Measurements from ENCODE around the gene ACVR2A.

Gene ACVR2A

GRCh38 chr2:147937744-147938349 lies 93.0 kb downstream of the ACVR2A start:
- ChIA-PET CTCF (interaction anchor here (0.7 to 2.9 kb wide), 11 partner anchors 10 to 1635 kb away, joined by 3 to 21 read pairs (median 4); no protein-coding TSS in a partner anchor), POLR2A (no interaction called here)
- no peak for DNase-seq (ENCODE audit: low read depth, low spot score)
- TF ChIP-seq CTCF (IDR thresholded peaks at IDR 0.05; ENCODE audit: insufficient read depth, low read length, missing control alignments), result peak; percentile 67
- H3K4me3 ChIP-seq (ENCODE audit: low read depth, low read length), result no peak overlapping the region

DNA sequence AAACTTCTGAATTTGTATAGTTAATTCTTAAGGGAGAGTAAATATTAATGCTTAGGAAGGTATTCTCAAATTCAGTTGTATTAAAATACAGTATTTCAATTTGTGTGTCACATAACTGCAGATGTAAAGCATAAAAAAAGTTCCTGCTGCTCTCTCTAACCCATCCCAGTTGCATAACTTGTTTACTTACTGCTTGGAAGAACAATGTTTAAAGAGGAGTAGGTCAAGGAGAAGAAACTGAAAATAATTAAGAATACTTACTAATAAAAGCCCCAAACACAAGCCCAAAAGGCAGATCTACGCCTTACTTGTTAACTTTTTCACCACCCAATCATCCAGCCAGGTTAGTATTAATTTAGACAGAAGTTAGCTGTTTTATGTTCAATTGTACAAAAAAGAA lies 94.5 kb downstream of the ACVR2A start:
- ChIA-PET CTCF (interaction anchor here (2.9 kb wide), 1 partner anchor 570 kb away, joined by 11 read pairs; no protein-coding TSS in a partner anchor), POLR2A (no interaction called here)
- no peak for TF ChIP-seq CTCF (IDR thresholded peaks at IDR 0.05; ENCODE audit: insufficient read depth, low read length, missing control alignments)
- no peak for DNase-seq (ENCODE audit: low read depth, low spot score)
- H3K4me3 ChIP-seq (ENCODE audit: low read depth, low read length), result no peak overlapping the region

GRCh38 chr2:147945660-147946059 lies 100.8 kb downstream of the ACVR2A start:
- no peak for DNase-seq (ENCODE audit: low read depth, low spot score)

DNA sequence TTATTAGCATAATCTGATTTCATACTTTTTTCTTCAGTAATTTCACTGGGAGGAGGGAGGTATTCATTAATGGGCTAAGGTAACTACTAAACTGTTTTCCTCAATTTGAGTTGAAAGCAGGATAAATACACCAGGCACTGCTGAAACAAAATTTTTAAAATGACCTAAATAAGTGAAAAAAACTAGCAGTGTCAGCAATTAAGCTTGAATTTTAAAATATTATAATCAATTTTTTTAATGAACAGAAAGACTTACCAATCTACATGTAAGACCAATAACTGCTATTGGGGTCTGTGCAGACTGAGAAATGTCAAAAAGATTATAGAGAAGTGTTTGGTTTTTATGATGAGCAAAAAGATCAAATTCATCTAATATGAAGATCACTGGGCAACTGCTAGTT lies 107.3 kb downstream of the ACVR2A start:
- TF ChIP-seq CTCF (IDR thresholded peaks at IDR 0.05; ENCODE audit: insufficient read depth, low read length, missing control alignments), result no peak
- no peak for DNase-seq (ENCODE audit: low read depth, low spot score)
- CTCF ChIA-PET, result no interaction called here
- no peak overlapping the region for H3K4me3 ChIP-seq (ENCODE audit: low read depth, low read length)
- POLR2A ChIA-PET, result no interaction called here

More at GRCh38 chr2:147945660-147946059, 100.8 kb downstream of the ACVR2A start:
- H3K4me3 ChIP-seq (ENCODE audit: low read depth, low read length), result no peak overlapping the region
- POLR2A ChIA-PET, result no interaction called here
- TF ChIP-seq CTCF (IDR thresholded peaks at IDR 0.05; ENCODE audit: insufficient read depth, low read length, missing control alignments), result no peak
- CTCF ChIA-PET, result interaction anchor here (1.0 to 1.8 kb wide), 3 partner anchors 9 to 1045 kb away, joined by 3 to 6 read pairs (median 5); no protein-coding TSS in a partner anchor

DNA sequence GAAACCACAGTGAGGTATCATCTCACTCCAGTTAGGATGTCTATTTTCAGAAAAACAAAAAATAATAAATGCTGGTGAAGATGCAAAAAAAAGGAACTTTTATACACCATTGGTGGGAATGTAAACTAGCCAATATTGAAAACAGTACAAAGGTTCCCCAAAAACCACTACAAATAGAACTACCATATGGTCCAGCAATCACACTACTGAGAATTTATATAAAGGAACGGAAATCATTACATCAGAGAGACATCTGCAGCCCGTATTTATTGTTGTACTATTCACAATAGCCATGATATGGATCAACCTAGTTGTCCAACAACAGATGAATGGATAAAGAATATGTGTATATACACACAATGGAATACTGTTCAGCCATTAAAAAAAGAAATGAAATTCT lies 123.7 kb downstream of the ACVR2A start:
- no peak overlapping the region for H3K4me3 ChIP-seq (ENCODE audit: low read depth, low read length)
- DNase-seq (ENCODE audit: low read depth, low spot score), result no peak
- CTCF ChIA-PET, result no interaction called here
- no peak for TF ChIP-seq CTCF (IDR thresholded peaks at IDR 0.05; ENCODE audit: insufficient read depth, low read length, missing control alignments)
- POLR2A ChIA-PET, result no interaction called here

DNA sequence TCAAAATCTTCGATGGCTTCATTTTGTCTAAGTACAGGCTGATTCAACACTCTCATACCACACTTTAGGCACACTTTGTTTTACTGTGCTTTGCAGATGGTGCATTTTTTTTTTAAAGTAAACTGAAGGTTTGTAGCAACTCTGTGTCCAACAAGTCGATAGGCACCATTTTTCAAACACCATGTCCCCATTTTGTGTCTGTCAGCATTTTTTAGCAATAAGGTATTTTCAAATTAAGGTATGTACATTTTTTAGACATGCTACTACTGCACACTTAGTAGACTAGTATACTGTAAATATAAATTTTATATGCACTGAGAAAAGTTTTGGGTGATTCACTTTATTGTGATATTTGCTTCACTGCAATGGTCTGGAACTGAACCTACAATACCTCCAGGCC lies 131.3 kb downstream of the ACVR2A start:
- no peak for DNase-seq (ENCODE audit: low read depth, low spot score)
- CTCF ChIA-PET, result no interaction called here
- TF ChIP-seq CTCF (IDR thresholded peaks at IDR 0.05; ENCODE audit: insufficient read depth, low read length, missing control alignments), result no peak
- H3K4me3 ChIP-seq (ENCODE audit: low read depth, low read length), result no peak overlapping the region
- POLR2A ChIA-PET, result no interaction called here

Measured in AG04449 (cell line).